Left lobe of liver (tissue), 2 donors: ENCODE measurements around the gene EEF1B2. TPM values are rescaled to one million over a fixed set of nuclear protein-coding genes. Genes with fewer than 3 reads are reported as not detected.
"Not testable (repeated sequence)": the region's sequence is repeated elsewhere in the genome, so short reads cannot be mapped to it uniquely, and the experiment has no call there.

Experiments
- ATAC-seq: fragments of 200-7000 bp; cut with Tn5 transposase; one replicate; pipeline ENCODE4 v1.9.1; 2020; ENCODE audit warnings: mild to moderate bottlenecking, moderate library complexity
- DNase-seq: peaks from one replicate; pipeline ENCODE4 v3.0.0-alpha.2; 2020; ENCODE audit warnings: low spot score
- total RNA-seq: library from RNA; stranded (reverse); gene quantifications from one replicate; pipeline ENCODE4 v1.2.1, GENCODE V29; 2021
- donor health status: DM: no; HTN: no; CAD: no; lungs with moderate emphysema.
- donor health status: DM: no; HTN: yes; CAD: no.

Gene EEF1B2
- total RNA-seq, result 194 TPM

DNA sequence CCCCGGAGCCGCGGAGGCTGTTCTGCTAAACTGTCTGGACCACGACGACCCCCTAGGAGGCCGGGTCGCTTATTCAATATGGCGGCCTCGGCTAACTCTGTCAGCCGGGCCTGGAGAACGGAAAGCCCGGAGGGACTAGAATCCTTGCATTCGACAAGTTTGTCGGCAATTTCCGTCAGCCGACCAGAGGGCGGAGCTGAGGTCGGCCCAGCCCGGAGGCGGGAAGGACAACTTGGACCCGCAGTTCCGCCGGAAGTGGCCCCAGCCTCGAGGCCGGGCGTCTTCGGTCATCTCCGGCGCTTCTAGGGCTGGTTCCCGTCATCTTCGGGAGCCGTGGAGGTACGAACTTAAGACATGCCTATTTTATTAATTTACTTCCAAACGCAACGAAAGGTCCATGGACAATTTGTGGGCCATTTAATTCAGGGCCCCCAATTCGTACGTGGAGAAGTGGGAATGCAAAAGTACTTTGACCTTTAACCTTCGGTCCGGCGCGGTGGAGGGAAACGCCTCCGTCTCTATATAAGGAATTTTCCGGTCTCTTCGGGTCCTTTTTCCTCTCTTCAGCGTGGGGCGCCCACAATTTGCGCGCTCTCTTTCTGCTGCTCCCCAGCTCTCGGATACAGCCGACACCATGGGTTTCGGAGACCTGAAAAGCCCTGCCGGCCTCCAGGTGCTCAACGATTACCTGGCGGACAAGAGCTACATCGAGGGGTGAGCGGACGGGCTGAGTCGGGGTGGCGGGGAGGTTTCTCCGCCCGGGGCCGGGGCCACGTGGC, at the start of gene EEF1B2, which contains the start of gene NDUFS1:
EEF1B2 (plus strand) TSS at position 550 of the 779 bp plus-strand sequence; CDS start at position 635, 85 bp downstream.
NDUFS1 (minus strand) TSS at position 99 of the 779 bp plus-strand sequence. CDS start 5,766 bp downstream, outside the sequence.
- DNase-seq (peak; percentile 98), ATAC-seq (peak; percentile 91)

DNA sequence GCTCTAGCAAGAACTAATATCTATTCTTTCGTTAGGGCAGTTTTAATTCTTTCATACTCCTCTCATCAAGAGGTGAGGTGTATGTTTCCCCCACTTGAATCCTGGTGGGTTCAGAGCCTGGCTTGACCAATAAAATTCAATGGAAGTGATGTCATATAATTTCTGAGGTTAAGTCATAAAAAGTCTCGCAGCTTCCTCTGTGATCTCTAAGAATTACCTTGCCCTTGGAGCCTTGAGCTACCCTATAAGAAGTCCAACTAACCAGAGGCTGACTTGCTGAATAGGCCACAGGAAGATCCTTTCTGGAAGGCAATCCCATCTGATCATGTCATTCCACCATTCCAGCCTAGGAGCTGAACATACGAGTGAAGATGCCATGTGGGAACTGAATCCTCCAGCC, 47.6 kb upstream of the EEF1B2 start:
- no peak for ATAC-seq

DNA sequence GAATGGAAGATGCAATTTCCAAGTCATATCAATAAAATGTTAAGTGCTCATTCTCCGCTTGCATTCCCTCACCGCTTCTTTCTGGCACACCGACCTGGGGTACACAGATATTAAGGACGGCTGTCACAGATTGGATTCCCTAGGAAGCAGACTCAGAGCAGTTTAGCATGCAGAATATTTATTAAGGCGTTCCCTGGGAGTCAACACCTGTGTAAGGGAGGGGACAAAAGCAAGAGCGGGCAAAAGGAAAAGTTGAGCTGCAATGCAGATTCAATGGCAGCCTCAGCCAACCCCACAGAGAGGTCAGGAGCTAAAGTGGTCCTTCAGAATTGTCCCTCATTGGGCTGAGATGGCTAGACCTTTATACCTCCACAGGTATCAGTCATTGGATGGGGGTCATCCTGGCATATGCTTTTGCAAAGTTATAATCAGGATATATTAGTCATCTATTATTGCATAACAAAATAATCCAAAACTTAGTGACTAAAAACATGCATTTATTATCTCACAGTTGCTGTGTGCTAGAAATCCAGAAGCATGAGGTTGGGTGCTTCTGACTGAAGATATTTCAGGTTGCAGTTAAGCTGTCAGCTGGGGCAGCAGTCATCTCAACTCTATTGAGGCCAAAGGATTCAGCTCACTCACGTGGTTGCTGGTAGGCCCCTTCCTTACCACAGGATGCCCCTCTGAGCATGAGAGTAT, 46.7 kb upstream of the EEF1B2 start:
- ATAC-seq, result no peak
- DNase-seq, result no peak

More for the DNA sequence above, 47.6 kb upstream of the EEF1B2 start:
- DNase-seq, result no peak

DNA sequence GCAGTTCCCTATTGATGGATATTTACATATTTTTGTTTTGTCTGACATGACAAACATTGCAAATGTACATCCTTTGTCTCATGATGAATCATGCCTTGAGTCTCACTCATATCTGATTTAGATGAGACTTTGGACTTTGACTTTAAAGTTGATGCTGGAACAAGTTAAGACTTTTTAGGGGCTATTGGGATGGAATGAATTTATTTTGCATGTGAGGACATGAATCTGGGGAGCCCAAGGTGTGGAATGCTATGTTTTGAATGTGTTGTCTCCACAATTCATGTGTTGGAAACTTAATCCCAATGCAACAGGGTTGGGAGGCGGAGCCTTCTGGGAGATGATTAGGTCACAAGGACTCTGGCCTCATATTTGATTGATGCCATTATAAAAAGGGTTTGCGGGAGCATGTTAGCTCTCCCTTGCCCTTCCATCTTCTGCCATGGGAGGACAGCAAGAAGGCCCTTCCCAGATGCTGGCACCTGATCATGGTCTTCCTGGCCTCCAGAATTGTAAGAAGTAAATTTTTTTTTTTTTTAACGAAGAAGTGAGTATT, 44.6 kb upstream of the EEF1B2 start:
- ATAC-seq (peak; percentile 37), DNase-seq (no peak)

DNA sequence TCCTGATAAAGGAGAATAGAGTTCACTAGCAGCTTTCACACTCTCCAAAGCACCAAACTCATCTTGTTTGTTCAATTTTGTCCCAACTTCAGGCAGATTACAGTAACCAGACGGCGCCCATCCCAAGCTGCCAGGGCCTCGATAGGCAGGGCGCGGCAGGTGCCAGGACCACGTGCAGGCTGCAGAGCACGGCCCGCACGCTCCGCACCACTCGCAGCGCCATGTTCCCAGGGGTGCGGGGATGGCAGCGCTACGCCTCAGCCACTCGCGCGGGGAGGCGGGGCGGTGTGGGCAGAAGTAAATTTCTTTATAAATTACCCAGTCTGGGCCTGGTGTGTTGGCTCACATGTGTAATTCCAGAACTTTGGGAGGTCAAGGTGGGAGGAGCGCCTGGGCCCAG, 43.4 kb upstream of the EEF1B2 start:
- DNase-seq, result no peak
- ATAC-seq, result no peak

DNA sequence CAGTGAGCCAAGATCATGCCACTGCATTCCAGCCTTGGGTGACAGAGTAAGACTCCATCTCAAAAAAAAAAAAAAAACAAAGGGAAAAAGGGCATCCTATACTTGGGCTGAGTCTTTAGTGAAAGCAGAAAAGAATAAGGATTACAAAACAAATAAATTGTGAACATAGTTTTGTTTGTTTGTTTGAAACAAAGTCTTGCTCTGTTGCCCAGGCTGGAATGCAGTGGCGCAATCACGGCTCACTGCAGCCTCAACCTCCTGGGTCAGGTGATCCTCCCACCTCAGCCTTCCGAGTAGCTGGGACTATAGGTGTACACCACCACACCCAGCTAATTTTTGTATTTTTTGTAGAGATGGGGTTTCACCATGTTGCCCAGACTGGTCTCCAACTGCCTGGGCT, 37.1 kb upstream of the EEF1B2 start:
- not testable (repeated sequence) for ATAC-seq, DNase-seq

DNA sequence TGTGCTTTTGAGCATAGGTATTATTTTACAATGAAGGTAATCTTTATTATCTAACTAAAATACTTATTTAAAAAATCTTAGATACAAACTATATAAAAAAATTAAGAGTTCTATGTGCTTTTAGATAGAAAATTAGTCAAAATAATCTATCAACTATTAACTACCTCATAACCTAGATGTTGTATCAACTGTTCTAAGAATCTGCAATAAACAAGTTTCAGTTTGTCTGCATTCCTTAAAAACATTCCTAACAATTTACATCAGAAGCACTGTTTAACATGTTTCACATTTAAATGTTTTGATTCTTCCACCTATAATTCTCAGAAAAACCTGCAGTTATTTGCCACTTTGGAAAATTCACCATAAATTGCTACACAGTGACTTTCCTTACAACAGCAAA, 33.8 kb upstream of the EEF1B2 start:
- no peak for DNase-seq
- ATAC-seq, result no peak

DNA sequence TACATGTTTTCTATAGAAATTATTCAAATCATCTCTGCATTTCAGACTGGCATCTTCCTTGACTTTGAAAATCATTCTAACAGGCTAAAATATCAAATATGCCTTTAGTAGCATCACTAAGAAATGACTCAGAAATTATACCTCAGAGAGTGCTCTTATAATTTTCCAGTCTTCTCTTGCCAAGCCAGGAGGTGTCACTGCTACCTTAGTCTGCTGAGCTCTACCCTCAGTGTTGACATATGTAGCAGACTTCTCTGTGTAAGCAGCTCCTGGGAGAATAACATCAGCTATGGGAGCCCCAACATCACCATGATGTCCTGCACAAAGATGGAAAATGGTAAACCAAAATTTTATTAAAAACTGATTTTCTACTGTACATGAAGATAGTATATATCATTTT, 32.0 kb upstream of the EEF1B2 start:
- peak; percentile 33 for ATAC-seq
- no peak for DNase-seq

DNA sequence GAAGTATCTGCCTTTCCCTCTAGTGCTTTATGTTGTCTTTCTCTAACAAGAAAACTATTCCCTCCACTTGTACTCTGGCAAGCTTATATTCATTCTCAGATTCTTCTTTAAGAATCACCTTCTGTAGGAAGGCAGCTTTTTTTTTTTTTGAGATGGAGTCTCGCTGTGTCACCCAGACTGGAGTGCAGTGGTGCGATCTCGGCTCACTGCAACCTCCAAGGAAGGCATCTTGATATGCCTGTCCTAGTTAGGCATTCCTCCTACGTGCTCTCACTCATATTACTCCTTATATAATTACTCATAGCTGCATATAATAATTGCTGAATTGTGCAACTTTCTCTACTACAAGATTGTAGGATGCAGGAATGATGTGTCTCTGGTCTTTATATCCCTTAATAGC, 16.2 kb upstream of the EEF1B2 start:
- no peak for DNase-seq
- ATAC-seq, result no peak

DNA sequence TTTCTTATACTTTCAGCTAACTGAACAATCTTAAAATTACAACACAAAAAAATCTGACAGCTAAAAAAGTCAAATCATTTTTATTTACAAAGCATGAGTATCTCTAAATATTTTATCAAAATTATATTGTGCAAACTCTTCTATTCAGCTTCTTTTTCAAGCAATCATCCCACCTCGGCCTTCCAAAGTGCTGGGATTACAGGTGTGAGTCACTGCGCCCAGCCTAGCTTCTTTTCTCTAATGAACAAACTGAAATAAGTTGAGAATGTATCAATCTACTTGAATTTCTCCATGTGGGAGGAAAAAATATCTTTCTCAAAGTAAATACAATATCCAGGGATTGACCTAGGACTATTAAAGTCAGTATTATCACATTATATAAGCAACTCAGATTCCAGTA, 15.3 kb upstream of the EEF1B2 start:
- DNase-seq, result no peak
- ATAC-seq, result no peak

DNA sequence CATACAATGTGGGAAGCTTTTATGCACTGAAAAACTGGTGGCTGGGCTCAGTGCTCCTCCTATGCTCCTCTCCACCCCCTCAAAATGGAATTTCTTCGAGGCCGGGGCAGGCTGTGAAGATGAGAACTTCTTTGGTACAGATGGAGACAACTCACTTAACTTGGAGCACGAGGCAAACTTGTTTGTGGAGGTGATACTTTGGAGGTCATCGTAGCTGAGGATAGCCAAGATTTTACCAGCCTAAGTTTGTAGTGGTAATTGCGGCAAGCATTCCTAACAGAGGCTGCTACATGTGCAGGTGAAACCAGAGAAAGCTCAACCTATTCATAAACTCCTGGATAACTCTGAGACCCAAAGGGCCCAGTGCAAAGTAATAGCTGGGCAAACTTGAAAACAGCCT, 14.0 kb upstream of the EEF1B2 start:
- DNase-seq (no peak), ATAC-seq (no peak)

DNA sequence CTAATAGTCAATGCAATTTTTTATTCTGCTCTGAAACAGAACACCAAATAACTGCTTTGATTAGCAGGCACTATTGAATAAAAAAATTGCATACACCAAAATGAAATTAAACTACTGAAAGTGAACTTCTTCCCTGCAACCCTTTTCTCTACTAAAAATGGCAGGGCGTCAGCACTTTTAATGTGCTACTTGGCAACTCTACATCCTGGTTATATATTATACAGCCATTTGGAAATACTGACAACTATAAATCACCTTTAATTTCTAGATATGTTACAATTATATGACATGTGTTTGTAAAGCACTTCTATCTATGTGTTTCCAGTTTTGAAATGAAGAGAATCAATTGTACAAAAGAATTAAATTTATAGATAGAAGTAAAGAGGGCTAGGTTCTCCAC, 10.4 kb upstream of the EEF1B2 start:
- DNase-seq, result no peak
- peak; percentile 76 for ATAC-seq

DNA sequence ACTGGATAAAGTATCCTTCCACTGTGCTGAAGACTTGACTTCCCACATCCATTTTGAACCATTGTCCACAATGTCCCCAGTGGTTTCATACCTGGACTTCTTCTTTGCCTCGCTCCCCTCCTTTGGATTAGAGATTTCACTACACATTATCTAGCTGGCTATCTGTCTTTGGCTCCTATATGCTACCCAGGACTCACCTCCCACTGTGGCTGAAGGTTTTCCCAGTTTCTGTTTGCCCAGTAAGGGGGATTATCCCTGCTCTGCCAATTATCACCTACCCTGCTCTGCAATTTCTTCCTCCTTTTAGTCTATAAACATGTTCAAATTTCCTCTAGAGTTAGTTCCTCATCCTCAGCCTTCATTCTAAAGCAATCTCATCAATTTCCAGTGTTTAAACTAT, 9.5 kb upstream of the EEF1B2 start:
- ATAC-seq (peak; percentile 19), DNase-seq (no peak)

DNA sequence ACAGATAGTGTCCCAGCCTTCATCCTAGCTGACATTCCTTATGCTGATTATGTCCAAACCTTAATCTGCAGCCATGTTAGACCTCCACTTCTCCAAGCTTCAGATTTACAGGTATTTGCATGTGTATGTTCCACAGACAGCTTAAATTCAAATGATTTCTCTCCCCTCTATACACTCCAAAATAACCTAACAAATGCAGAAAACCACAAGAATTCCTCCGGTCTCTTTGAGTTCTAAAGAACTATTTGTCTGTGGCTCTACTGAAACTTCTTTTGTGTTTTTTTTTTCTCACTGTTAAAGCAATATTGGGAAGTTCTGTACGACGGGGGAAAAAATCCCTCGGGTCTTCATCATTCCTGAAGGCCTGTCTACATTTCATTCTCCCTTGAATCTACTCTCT, 9.1 kb upstream of the EEF1B2 start:
- DNase-seq (no peak), ATAC-seq (no peak)

DNA sequence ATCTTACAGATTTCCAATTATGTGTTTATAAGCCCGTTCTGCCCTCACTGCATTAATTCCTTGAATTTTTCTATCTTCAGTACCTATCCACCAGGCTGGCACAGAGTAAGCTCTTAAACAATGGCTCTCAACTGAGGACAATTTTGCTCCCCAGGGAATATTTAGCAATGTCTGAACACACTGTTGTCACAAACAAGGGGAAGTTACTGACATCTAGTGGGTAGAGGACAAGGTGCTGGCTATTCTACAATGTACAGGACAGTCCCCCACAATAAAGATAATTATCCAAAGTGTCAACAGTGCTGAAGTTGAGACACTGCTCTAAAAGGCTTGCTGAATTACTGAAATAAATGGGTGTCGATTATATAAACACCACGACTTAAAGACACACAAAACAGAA, 5.5 kb upstream of the EEF1B2 start:
- ATAC-seq (peak; percentile 74), DNase-seq (no peak)

DNA sequence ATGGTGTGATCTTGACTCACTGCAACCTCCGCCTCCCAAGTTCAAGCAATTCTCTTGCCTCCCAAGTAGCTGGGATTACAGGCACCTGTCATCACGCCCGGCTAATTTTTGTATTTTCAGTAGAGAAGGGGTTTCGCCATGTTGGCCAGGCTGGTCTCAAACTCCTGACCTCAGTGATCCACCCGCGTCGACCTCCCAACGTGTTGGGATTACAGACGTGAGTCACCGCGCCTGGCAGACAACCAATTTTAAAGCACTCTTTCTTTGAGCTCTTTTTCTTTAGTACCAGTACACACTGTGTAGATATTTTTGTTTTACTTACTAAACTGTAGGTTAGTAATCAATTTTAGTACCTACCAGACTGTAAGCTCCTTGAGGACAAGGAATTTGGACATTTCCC, 2.7 kb upstream of the EEF1B2 start:
- not testable (repeated sequence) for ATAC-seq, DNase-seq

DNA sequence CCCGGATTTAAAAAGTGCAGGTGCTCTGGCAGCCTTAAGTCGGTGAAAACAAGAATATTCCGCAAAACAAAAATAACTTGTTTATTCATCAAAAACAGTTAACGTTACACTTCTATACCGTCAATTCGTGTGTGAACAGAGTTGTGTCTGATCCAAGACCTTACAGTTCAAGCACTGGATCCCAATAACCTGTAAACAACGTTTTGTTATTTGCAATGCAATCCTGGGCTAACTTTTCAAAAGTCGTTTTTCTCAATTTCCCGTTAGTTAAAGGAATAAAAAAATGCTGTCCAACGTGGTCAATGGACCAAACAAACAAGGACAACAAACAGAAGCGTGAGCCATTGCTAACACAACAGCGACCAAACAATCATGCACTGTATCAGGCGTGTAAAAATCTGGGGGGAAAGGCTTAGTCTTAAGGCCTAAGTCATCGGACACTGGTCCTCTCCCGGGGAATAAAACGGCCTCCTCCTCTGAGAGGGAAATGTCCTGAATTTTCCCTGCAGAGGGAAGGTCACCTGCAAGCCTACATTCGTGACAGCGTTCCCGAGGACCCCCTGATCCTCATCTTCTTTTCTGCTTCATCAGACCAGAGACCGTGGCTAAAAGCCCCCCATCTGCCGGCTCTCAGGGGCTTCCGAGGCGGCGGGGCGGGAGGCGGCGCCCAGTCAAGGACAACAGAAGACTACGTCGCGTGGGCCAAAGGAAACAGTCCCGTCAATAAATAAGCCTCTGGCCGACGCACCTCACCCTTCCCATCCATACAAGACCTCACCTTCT, 941 bp upstream of the EEF1B2 start:
- DNase-seq, result no peak

DNA sequence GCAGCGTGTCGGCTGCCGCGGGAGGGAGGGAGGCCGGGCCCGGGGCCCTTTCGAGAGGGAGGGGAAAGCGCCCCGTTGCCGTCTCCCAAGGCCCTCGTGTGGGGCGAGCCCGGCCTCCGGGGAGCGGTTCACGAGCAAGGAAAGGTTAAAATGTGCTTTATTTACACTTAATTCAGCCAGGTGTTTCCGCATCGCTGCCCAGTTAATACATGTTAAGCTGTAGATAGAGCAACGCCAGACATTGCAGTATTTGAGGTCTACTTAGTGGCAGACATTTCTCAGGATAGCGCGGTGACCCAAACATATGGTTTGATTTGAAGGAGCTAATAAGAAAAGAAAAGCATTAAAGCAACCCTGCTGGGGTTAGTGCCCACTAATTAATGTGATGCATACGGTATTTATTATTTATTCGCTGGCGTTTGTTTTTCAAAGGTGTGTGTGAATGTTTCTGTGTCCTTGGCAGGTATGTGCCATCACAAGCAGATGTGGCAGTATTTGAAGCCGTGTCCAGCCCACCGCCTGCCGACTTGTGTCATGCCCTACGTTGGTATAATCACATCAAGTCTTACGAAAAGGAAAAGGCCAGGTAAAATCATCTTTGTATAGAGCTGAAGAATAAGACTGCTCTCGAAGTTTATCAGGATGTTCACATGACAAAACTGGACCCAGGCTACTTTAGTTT, 571 bp downstream of the EEF1B2 start:
- no peak for DNase-seq
- ATAC-seq, result no peak

More for the DNA sequence above, 941 bp upstream of the EEF1B2 start:
- ATAC-seq, result peak; percentile 30

DNA sequence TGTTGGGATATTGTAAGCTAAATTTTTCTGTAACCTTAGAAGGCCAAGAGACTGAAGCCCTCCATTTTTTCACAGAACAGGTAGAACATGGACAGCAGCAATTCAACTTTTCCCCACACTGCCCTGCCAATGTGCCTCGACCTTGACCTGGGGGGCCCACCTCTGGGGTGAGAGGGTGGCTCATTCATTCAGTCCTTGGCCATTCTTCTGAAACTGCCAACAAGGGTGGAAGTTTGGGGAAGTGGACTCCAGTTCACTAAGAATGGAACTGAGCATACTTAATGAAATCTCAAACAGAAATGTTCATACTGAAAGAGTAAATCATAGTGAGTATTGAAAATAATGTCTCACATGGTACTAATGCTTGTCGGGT, 1.1 kb downstream of the EEF1B2 start:
- ATAC-seq (no peak), DNase-seq (no peak)

DNA sequence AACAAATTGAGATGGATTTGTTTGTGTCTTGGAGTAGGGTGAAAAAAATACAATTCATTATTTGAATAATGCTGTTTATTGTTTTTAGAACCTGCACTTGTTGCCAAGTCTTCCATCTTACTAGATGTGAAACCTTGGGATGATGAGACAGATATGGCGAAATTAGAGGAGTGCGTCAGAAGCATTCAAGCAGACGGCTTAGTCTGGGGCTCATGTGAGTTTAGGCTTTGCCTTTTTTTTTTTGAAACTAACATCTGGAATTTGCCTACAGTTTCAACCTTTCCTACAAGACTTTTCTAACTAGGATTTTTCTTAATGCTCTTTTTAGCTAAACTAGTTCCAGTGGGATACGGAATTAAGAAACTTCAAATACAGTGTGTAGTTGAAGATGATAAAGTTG, 2.7 kb downstream of the EEF1B2 start:
- DNase-seq, ATAC-seq: not testable (repeated sequence)
